ENCODE data around the gene CARD9. TPM values are rescaled to one million over a fixed set of nuclear protein-coding genes. Genes with fewer than 3 reads are reported as not detected.

Gene CARD9
- total RNA-seq, 1 donor from 2014 or later: 1.4 TPM

- Mint-ChIP-seq H3K27me3 (ENCODE audit: low read depth) (no peaks in the 10 kb centered on the region), H3K4me1 (peaks cover 6% of the 10 kb centered on the region), H3K4me3 (no peak overlapping the region), H3K9me3 (peaks cover 14% of the 10 kb centered on the region), H3K27ac (ENCODE audit: unreplicated experiment) (no peak overlapping the region), H3K36me3 (ENCODE audit: low read depth) (no peaks in the 10 kb centered on the region)
- no peak for DNase-seq (ENCODE audit: low read depth, low spot score)
- TF ChIP-seq CTCF (conservative IDR thresholded peaks at IDR 0.05): no peak
These were observed 59.4 kb downstream of the CARD9 start for GRCh38 chr9:136314056-136314416.

Other genes starting within 250 kb of the CARD9 start
- gene LHX3, start 168.5 kb downstream of the CARD9 start, total RNA-seq: 0.07 TPM in 1 of 2 replicates, not detected in the other
- 28.0 and 28.7 TPM in 2 replicates for gene QSOX2, start 127.9 kb downstream of the CARD9 start, total RNA-seq
- gene CCDC187, start 69.6 kb downstream of the CARD9 start, total RNA-seq: 0.07 TPM in 1 of 2 replicates, not detected in the other
- gene GPSM1, start 46.1 kb downstream of the CARD9 start, total RNA-seq: 50.8 and 56.7 TPM in 2 replicates
- 21.3 and 21.7 TPM in 2 replicates for gene DNLZ, start 9.9 kb downstream of the CARD9 start, total RNA-seq
- 18.2 and 19.0 TPM in 2 replicates for gene SNAPC4, start 26.5 kb upstream of the CARD9 start, total RNA-seq
- 84.1 and 89.3 TPM in 2 replicates for gene ENTR1, start 36.9 kb upstream of the CARD9 start, total RNA-seq
- gene PMPCA, start 37.0 kb upstream of the CARD9 start, total RNA-seq: 82.1 and 86.6 TPM in 2 replicates
- 28.7 and 29.6 TPM in 2 replicates for gene INPP5E, start 66.2 kb upstream of the CARD9 start, total RNA-seq
- 77.2 and 79.4 TPM in 2 replicates for gene SEC16A, start 109.4 kb upstream of the CARD9 start, total RNA-seq
- gene NOTCH1, start 172.4 kb upstream of the CARD9 start, total RNA-seq: 99.0 and 99.7 TPM in 2 replicates